CD4-positive, alpha-beta T cell treated with Interleukin-4 for 1 hour (primary cell): ENCODE data around the gene POLQ.
A peak's percentile ranks its signal among the peaks of the same experiment; 100 is the strongest.
"Not testable (repeated sequence)": the region's sequence is repeated elsewhere in the genome, so short reads cannot be mapped to it uniquely, and the experiment has no call there.

Experiments used
- DNase-seq, 2 donors: peaks; one replicate each; pipeline ENCODE4 v3.0.0-alpha.2; 2020 to 2022

Gene POLQ

DNA sequence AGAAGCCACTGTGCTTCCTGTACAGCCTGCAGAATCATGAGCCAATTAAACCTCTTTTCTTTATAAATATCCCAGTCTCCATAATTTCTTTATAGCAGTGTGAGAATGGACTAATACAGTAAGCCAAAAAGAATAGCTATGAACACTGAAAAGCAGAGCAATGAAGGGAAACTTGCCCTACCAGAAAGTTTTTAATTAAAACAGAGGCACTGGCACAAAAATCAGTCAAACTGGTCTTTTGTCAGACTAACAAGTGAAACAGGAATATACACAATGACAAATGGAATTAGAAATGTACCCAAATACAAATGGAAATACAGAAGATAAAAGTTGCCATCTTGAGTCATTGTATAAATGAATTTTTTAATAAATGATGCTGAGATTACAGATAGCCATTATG is 40.5 kb downstream of the POLQ start:
- DNase-seq = no peak

- no peak for DNase-seq
Observed at GRCh38 chr3:121504618-121505017, 41.2 kb downstream of the POLQ start.

DNA sequence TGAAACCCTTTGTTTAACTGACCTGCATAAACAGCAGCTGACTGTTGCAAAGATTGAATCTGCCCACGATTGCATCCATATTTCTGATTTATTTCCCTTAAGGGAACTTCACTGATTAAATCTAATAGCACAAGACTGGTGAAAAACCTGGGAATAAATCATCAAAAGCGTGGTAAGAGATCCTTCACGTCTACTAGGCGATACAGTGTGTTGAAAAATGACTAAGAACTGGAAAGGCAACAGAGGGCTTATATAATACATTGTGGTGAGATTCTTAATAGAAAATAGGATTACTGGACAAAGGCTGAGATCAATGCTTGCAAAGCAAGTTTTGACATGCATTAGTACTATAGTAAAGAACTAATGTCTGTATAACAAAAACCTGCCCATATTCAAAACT is 49.0 kb downstream of the POLQ start:
- DNase-seq = no peak

- no peak for DNase-seq
Observed at GRCh38 chr3:121493431-121493830, 52.4 kb downstream of the POLQ start.

DNA sequence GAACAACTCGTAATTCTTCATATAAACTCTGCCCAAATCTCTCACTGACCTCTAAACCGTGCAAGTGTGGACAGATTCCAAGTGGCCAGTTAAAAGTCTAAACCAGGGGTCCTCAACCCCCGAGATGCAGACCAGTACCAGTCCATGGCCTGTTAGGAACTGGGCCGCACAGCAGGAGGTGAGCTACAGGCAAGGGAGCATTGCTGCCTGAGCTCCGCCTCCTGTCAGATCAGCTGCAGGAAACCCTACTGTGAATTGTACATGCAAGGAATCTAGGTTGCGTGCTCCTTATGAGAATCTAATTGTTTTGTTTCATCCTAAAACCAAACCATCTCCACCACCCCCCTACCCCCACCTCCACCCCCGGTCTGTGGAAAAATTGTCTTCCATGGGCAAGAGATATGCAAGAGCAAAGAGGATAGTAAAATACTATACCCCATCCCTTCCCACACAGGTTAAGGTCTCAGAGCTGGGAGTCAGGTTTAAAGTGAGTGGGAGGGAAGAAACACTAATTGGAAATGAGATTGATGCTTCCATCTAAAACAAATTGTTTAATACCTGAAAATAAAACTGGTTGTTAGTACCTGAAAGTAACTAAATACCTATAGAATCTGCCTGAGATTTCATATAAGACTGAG is 54.0 kb downstream of the POLQ start:
- DNase-seq = no peak

GRCh38 chr3:121490161-121490560 is 55.6 kb downstream of the POLQ start:
- DNase-seq = no peak

- DNase-seq = no peak
Observed at GRCh38 chr3:121488628-121489027, 57.2 kb downstream of the POLQ start.

DNA sequence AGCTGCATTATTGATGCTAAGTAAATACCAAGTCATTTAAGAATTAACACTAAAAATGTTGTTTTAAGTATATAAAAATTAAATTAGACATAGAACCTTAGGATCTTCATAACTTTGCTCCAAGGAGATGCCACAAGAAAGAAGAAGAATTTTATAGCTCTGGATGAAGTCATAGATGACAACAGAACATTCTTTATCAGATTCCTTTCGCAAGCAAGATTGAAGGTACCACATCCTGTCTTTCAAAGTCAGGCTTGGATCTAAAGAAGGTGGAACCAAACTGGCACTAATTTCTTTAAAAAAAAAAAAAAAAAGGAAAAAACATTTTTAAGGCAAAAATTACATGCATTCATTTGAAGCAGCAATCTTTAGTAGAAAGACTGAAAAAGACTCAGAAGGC is 62.5 kb downstream of the POLQ start:
- no peak for DNase-seq

DNA sequence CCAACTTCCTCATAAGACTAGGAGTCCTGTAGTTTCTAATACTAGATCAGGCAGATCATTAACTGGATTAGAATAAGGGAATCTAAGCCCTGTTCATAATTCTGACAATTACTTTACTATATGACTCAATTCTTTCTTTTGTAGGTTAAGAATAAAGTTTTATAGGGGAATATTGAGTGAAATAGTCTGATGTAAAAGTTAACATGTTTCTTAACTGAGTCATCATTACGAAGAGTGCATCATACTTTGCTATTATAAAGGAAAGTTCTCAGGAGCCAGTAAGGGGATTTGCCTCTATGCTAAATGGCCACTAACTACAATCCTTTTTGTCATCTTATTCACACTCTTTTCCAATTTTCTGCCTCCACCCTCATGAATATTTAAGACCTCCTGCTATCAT is 63.1 kb downstream of the POLQ start:
- no peak for DNase-seq

GRCh38 chr3:121481106-121481880 is 64.5 kb downstream of the POLQ start:
- no peak for DNase-seq

DNA sequence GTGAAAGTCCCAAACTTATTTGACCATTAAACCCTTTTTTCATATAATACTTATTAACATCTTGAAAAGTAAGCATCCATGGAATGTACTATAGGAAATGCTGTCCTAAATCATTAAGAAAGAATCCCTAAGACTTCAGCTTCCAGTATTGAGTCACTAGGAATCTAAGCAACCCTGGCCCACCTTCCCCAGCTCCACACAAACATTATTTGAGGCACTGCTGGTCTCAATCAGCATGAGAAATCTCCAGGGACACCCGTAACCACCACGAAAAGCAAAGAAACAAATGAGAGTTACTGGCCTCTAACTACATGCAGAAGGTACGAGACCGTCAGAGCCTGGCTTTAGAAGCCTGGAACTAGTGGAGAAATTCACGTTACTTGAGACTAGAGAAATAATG is 68.2 kb downstream of the POLQ start:
- no peak for DNase-seq

GRCh38 chr3:121473001-121473400 is 72.8 kb downstream of the POLQ start:
- DNase-seq = no peak

DNA sequence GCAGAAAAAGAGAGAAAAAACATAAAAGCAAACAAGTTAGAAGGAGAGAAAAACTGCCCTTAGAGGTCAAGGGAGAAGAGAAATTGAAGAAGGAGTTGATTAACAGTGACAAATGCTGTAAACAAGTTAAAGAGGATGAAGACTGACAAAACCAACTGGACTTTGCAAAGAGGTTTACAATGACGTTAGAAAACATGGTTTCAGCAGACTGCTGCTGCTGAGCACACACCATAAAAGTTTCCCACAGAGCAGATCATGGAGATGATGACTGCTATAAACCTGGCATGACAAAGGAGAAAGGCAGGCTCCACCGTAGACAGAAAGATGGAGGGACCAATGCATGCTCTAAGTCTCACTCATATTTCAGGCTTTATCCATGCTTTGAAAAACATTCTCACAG is 78.7 kb downstream of the POLQ start:
- DNase-seq = no peak

- no peak for DNase-seq
Observed at GRCh38 chr3:121463745-121464144, 82.0 kb downstream of the POLQ start.

DNA sequence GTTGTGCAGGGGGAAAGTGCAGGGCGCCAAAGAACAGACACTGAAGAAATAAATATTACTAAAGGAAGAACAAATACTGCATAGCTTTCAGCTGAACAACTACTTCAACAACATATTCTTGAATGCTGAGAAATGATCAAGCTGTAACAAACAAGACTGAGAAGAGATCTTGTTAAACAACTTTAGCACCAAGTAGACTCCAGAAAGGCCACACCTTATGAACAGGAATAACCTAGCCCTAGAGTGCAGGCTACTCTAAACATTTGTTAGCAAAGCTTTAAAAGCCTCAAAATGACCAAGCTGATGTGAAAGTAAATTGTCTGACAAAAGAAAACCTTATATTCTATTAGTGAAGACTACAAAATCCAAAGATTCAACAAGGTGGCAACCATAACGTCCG is 83.2 kb downstream of the POLQ start:
- no peak for DNase-seq

DNA sequence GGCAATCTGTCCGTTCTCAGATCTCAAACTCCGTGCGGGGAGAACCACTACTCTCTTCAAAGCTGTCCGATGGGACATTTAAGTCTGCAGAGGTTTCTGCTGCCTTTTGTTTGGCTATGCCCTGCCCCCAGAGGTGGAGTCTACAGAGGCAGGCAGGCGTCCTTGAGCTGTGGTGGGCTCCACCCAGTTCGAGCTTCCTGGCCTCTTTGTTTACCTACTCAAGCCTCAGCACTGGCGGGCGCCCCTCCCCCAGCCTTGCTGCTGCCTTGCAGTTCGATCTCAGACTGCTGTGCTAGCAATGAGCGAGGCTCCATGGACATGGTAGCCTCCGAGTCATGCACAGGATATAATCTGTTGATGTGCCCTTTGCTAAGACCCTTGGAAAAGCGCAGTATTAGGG is 94.0 kb downstream of the POLQ start:
- DNase-seq = not testable (repeated sequence)

- no peak for DNase-seq
Observed at GRCh38 chr3:121443456-121443855, 102.3 kb downstream of the POLQ start.

DNA sequence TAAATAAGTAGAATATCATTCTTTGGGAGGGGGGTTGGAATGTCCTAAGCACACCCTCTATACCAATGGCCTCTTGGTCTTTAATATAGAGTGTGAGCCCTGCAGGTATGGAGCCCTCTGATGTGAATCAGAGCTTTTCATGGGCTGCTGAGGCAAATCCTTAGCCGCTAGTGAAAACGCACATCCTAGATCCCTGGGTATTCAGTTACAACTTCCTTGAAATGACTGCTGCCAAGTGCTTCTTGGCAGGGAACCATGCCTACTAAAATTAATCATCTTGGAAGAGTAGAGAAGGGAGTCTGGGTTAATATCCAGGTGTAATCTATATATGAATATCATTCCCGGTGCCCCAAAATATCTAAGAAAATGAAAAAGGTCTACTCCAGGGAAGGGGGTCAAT is 109.1 kb downstream of the POLQ start:
- no peak for DNase-seq

DNA sequence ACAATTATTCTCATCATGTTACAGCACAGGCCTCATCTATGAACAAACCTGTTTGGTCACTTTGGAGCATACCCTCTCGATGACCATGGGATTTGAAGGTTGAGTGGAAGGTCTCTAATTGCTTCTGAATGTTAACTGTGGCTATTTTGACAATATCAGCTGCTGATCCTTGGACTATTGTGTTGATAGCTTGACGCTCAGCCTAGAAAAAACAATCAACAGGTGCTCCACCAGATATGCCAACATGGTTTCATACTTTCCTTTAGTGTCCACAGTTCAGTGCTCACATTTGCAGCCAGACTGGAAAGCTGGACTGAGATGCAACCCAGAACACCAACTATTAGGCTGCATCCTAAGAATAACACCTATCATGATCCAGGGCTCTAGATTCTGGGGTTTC is 109.7 kb downstream of the POLQ start:
- no peak for DNase-seq

- DNase-seq = peak; percentile 50 to 82
Observed at GRCh38 chr3:121431726-121432517, 113.9 kb downstream of the POLQ start.

DNA sequence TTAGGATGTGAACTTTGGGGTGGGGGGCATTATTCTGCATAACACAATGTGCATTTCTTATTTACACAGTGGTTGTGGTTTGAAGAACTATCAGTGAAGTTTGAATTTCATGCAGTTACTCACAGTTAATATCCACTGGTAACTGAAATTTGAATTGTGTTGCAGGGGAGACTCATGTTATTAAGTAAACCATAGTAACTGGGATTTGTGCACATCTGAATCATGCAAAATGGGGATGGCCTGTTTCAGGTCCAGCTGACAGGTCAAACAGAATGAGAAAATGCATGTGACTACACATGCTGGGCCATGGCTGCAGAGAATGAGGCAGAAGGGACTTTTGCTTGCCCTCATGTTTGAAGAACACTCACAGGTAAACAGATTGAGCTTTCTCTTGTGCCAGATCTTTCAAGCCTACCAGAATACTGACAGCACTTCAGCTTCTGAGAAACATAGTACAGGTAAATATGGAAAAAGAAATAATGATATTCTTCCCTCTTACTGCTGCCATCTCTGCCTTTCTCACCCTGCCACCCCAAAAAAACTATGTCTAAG is 115.0 kb downstream of the POLQ start:
- no peak for DNase-seq

- DNase-seq = no peak
Observed at GRCh38 chr3:121424549-121424948, 121.2 kb downstream of the POLQ start.

GRCh38 chr3:121418182-121418581 is 127.6 kb downstream of the POLQ start:
- no peak for DNase-seq

DNA sequence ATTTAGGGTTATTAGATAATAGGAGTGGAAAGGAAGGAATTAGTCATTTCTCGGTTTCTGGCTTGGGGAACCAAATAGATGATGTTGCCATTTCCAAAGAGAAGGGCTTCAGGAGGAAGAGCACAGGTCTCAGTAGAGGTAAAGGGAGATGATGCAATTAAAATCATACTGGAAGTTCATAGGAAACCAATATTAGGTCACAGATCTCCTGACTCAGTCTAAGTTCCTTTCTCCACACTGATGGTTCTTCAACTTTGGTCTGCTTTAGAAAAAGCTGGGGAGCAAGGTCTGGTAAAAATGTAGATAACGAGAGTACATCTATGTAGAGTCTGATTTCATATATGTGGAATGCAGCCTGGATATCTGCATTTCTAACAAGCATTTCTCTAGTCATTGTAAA is 130.9 kb downstream of the POLQ start:
- no peak for DNase-seq
